HG03558 (cell line): ENCODE measurements around the gene GRM2.

ENCODE experiments used
- ATAC-seq: cut with Tn5 transposase; IDR thresholded peaks from one replicate; pipeline ENCODE4 v1.9.1; 2021; ENCODE audit warnings: moderate number of reproducible peaks; ENCODE audit not compliant: unreplicated experiment; ENCODE audit errors: extremely low read depth

The GRM2 gene

GRCh38 chr3:51679777-51680176, 27.1 kb upstream of the GRM2 start:
- no peak for ATAC-seq

- ATAC-seq, result no peak
These were observed 26.7 kb upstream of the GRM2 start for GRCh38 chr3:51680196-51680595.

GRCh38 chr3:51680663-51681230, 26.1 kb upstream of the GRM2 start:
- no peak for ATAC-seq

- ATAC-seq, result no peak
These were observed 25.4 kb upstream of the GRM2 start for GRCh38 chr3:51681453-51681852.

GRCh38 chr3:51682079-51682478, 24.8 kb upstream of the GRM2 start:
- peak; percentile 53 for ATAC-seq

GRCh38 chr3:51682526-51682925, 24.3 kb upstream of the GRM2 start:
- ATAC-seq, result no peak

- ATAC-seq, result no peak
These were observed 23.3 kb upstream of the GRM2 start for GRCh38 chr3:51683566-51683965.

- ATAC-seq, result no peak
These were observed 21.7 kb upstream of the GRM2 start for GRCh38 chr3:51684971-51685751.

GRCh38 chr3:51686056-51686455, 20.8 kb upstream of the GRM2 start:
- no peak for ATAC-seq

- ATAC-seq, result no peak
These were observed 20.2 kb upstream of the GRM2 start for GRCh38 chr3:51686512-51687215.

- no peak for ATAC-seq
These were observed 19.2 kb upstream of the GRM2 start for GRCh38 chr3:51687431-51688205.

GRCh38 chr3:51688206-51688600, 18.7 kb upstream of the GRM2 start:
- no peak for ATAC-seq

GRCh38 chr3:51691021-51691420, 15.8 kb upstream of the GRM2 start:
- ATAC-seq, result no peak

- ATAC-seq, result no peak
These were observed 14.9 kb upstream of the GRM2 start for GRCh38 chr3:51691949-51692348.

GRCh38 chr3:51692980-51693395, 13.9 kb upstream of the GRM2 start:
- no peak for ATAC-seq

GRCh38 chr3:51696954-51697353, 9.9 kb upstream of the GRM2 start:
- no peak for ATAC-seq

- no peak for ATAC-seq
These were observed 8.7 kb upstream of the GRM2 start for GRCh38 chr3:51698209-51698608.

- no peak for ATAC-seq
These were observed 6.5 kb upstream of the GRM2 start for GRCh38 chr3:51700403-51700802.

GRCh38 chr3:51702156-51702555, 4.7 kb upstream of the GRM2 start:
- no peak for ATAC-seq

GRCh38 chr3:51703068-51703760, 3.7 kb upstream of the GRM2 start:
- ATAC-seq, result no peak
